Liver (tissue), 3 donors: ENCODE results near the gene TNFRSF6B.
"Not testable (repeated sequence)": the region's sequence is repeated elsewhere in the genome, so short reads cannot be mapped to it uniquely, and the experiment has no call there.

Source experiments
- GABPA ChIP-seq, 2 donors: IDR thresholded peaks in 1 of 2; conservative IDR thresholded peaks in 1 of 2; 2 replicates each; pipeline ENCODE4 v1.6.1; 2016; ENCODE audit warnings: antibody characterized with exemption in 2 of 2, mild to moderate bottlenecking in 1 of 2, moderate library complexity in 1 of 2
- HNF4A ChIP-seq, 2 donors: conservative IDR thresholded peaks; 2 replicates each; pipeline ENCODE4 v1.6.1; 2016; ENCODE audit warnings: antibody characterized with exemption in 2 of 2, mild to moderate bottlenecking in 2 of 2
- RAD21 ChIP-seq, 2 donors: IDR thresholded peaks; 2 replicates each; pipeline ENCODE4 v1.6.1; 2016; ENCODE audit warnings: antibody characterized with exemption in 2 of 2, mild to moderate bottlenecking in 2 of 2
- SP1 ChIP-seq: IDR thresholded peaks from 2 replicates; pipeline ENCODE4 v1.6.1; 2018; ENCODE audit warnings: antibody characterized with exemption, mild to moderate bottlenecking
- TAF1 ChIP-seq: conservative IDR thresholded peaks from 2 replicates; pipeline ENCODE4 v1.6.1; 2016; ENCODE audit warnings: antibody characterized with exemption, mild to moderate bottlenecking
- YY1 ChIP-seq: IDR thresholded peaks from 2 replicates; pipeline ENCODE4 v1.6.1; 2016; ENCODE audit warnings: antibody characterized with exemption, mild to moderate bottlenecking
- ZBTB33 ChIP-seq: IDR thresholded peaks from 2 replicates; pipeline ENCODE4 v1.6.1; 2016; ENCODE audit warnings: antibody characterized with exemption
- TF ChIP-seq, protein P1 (sequence below): fragments of 150-350 bp; IDR thresholded peaks from 2 replicates; pipeline ENCODE4 v1.5.1; 2017; ENCODE audit warnings: improper control_type of control experiment, low read depth, low read length; ENCODE audit not compliant: missing input control
- TF ChIP-seq, protein P2 (sequence below): IDR thresholded peaks from 2 replicates; pipeline ENCODE4 v1.6.1; 2016; ENCODE audit warnings: antibody characterized with exemption
- TF ChIP-seq, protein P3 (sequence below): IDR thresholded peaks from 2 replicates; pipeline ENCODE4 v1.6.1; 2016; ENCODE audit warnings: antibody characterized with exemption, mild to moderate bottlenecking
- TF ChIP-seq, protein P4 (sequence below): IDR thresholded peaks from 2 replicates; pipeline ENCODE4 v1.6.1; 2016; ENCODE audit warnings: antibody characterized with exemption
- donor health status: healthy.
- donor health status: healthy.

GRCh38 chr20:63730189-63730733, 33.8 kb downstream of the TNFRSF6B start:
- not testable (repeated sequence) for TF ChIP-seq RAD21 (IDR thresholded peaks at IDR 0.05); ZBTB33; TAF1; HNF4A (conservative IDR thresholded peaks at IDR 0.05); YY1; SP1; GABPA (IDR thresholded peaks at IDR 0.05 in 1 of 2, conservative IDR thresholded peaks at IDR 0.05 in 1 of 2)
- TF ChIP-seq, protein P1, sequence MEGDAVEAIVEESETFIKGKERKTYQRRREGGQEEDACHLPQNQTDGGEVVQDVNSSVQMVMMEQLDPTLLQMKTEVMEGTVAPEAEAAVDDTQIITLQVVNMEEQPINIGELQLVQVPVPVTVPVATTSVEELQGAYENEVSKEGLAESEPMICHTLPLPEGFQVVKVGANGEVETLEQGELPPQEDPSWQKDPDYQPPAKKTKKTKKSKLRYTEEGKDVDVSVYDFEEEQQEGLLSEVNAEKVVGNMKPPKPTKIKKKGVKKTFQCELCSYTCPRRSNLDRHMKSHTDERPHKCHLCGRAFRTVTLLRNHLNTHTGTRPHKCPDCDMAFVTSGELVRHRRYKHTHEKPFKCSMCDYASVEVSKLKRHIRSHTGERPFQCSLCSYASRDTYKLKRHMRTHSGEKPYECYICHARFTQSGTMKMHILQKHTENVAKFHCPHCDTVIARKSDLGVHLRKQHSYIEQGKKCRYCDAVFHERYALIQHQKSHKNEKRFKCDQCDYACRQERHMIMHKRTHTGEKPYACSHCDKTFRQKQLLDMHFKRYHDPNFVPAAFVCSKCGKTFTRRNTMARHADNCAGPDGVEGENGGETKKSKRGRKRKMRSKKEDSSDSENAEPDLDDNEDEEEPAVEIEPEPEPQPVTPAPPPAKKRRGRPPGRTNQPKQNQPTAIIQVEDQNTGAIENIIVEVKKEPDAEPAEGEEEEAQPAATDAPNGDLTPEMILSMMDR: not testable (repeated sequence)
- TF ChIP-seq, protein P2, sequence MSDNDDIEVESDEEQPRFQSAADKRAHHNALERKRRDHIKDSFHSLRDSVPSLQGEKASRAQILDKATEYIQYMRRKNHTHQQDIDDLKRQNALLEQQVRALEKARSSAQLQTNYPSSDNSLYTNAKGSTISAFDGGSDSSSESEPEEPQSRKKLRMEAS: not testable (repeated sequence)
- TF ChIP-seq, protein P3, sequence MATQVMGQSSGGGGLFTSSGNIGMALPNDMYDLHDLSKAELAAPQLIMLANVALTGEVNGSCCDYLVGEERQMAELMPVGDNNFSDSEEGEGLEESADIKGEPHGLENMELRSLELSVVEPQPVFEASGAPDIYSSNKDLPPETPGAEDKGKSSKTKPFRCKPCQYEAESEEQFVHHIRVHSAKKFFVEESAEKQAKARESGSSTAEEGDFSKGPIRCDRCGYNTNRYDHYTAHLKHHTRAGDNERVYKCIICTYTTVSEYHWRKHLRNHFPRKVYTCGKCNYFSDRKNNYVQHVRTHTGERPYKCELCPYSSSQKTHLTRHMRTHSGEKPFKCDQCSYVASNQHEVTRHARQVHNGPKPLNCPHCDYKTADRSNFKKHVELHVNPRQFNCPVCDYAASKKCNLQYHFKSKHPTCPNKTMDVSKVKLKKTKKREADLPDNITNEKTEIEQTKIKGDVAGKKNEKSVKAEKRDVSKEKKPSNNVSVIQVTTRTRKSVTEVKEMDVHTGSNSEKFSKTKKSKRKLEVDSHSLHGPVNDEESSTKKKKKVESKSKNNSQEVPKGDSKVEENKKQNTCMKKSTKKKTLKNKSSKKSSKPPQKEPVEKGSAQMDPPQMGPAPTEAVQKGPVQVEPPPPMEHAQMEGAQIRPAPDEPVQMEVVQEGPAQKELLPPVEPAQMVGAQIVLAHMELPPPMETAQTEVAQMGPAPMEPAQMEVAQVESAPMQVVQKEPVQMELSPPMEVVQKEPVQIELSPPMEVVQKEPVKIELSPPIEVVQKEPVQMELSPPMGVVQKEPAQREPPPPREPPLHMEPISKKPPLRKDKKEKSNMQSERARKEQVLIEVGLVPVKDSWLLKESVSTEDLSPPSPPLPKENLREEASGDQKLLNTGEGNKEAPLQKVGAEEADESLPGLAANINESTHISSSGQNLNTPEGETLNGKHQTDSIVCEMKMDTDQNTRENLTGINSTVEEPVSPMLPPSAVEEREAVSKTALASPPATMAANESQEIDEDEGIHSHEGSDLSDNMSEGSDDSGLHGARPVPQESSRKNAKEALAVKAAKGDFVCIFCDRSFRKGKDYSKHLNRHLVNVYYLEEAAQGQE: not testable (repeated sequence)
- TF ChIP-seq, protein P4, sequence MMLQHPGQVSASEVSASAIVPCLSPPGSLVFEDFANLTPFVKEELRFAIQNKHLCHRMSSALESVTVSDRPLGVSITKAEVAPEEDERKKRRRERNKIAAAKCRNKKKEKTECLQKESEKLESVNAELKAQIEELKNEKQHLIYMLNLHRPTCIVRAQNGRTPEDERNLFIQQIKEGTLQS: not testable (repeated sequence)
